GM23338 (cell line): ENCODE measurements around the gene MAPK8. TPM values are rescaled to one million over a fixed set of nuclear protein-coding genes. Genes with fewer than 3 reads are reported as not detected.

Source experiments
- ATAC-seq: fragments of 200-7000 bp; cut with Tn5 transposase; 3 replicates; pipeline ENCODE4 v1.9.1; 2020
- DNase-seq: peaks from one replicate; pipeline ENCODE4 v3.0.0-alpha.2; 2015; ENCODE audit warnings: low spot score
- H2AFZ ChIP-seq: fragments of 200-600 bp; sonication (generic); 2 replicates; pipeline ENCODE4 v1.8.0; 2016; ENCODE audit warnings: antibody characterized with exemption, mild to moderate bottlenecking, moderate library complexity
- H3F3A ChIP-seq: fragments of 200-600 bp; sonication (generic); replicated peaks from 2 replicates; pipeline ENCODE4 v1.8.0; 2017; ENCODE audit warnings: antibody characterized with exemption, mixed run types, low read depth
- H3K27ac ChIP-seq: fragments of 200-600 bp; sonication (generic); 2 replicates; pipeline ENCODE4 v1.6.1; 2016; ENCODE audit warnings: low read depth
- H3K27me3 ChIP-seq: fragments of 200-600 bp; sonication (generic); 2 replicates; pipeline ENCODE4 v1.8.0; 2016; ENCODE audit warnings: mild to moderate bottlenecking, mixed run types, moderate library complexity; ENCODE audit not compliant: insufficient read depth
- H3K36me3 ChIP-seq: fragments of 200-600 bp; sonication (generic); 2 replicates; pipeline ENCODE4 v1.8.0; 2016; ENCODE audit warnings: mild to moderate bottlenecking; ENCODE audit not compliant: insufficient read depth
- H3K4me1 ChIP-seq: fragments of 200-600 bp; sonication (generic); 2 replicates; pipeline ENCODE4 v1.8.0; 2016; ENCODE audit warnings: mild to moderate bottlenecking, moderate library complexity; ENCODE audit not compliant: insufficient read depth
- H3K4me2 ChIP-seq: fragments of 200-600 bp; sonication (generic); 2 replicates; pipeline ENCODE4 v1.7.1; 2017; ENCODE audit warnings: mixed run types
- H3K4me3 ChIP-seq: fragments of 200-600 bp; sonication (generic); 2 replicates; pipeline ENCODE4 v1.6.1; 2016; ENCODE audit warnings: mixed run types
- H3K79me2 ChIP-seq: fragments of 200-600 bp; sonication (generic); replicated peaks from 2 replicates; pipeline ENCODE4 v1.8.0; 2017; ENCODE audit warnings: mild to moderate bottlenecking; ENCODE audit not compliant: insufficient read depth
- H3K9me2 ChIP-seq: fragments of 200-600 bp; sonication (generic); 2 replicates; pipeline ENCODE4 v1.8.0; 2017; ENCODE audit not compliant: insufficient read depth
- H4K20me1 ChIP-seq: fragments of 200-600 bp; sonication (generic); replicated peaks from 2 replicates; pipeline ENCODE4 v1.8.0; 2017; ENCODE audit warnings: mild to moderate bottlenecking; ENCODE audit not compliant: insufficient read depth
- H3K27ac Mint-ChIP-seq: 2 replicates; pipeline ENCODE4 v1.8.0; 2020; ENCODE audit warnings: inconsistent platforms, mild to moderate bottlenecking, moderate library complexity, mixed read lengths
- H3K27me3 Mint-ChIP-seq: 3 replicates; pipeline ENCODE4 v1.8.0; 2022; ENCODE audit warnings: low read depth, mild to moderate bottlenecking, moderate library complexity, mixed read lengths, inconsistent platforms; ENCODE audit not compliant: insufficient read depth, poor library complexity
- H3K36me3 Mint-ChIP-seq: 3 replicates; pipeline ENCODE4 v1.8.0; 2021; ENCODE audit warnings: low read depth, mild to moderate bottlenecking, inconsistent platforms, moderate library complexity, mixed read lengths
- H3K4me1 Mint-ChIP-seq: 3 replicates; pipeline ENCODE4 v1.8.0; 2020; ENCODE audit warnings: mild to moderate bottlenecking, inconsistent platforms, mixed read lengths
- H3K4me3 Mint-ChIP-seq: 3 replicates; pipeline ENCODE4 v1.8.0; 2021; ENCODE audit warnings: moderate library complexity, mild to moderate bottlenecking, inconsistent platforms, mixed read lengths
- H3K9me3 Mint-ChIP-seq: 3 replicates; pipeline ENCODE4 v1.8.0; 2020; ENCODE audit warnings: moderate library complexity, mild to moderate bottlenecking, inconsistent platforms, mixed read lengths
- EZH2 ChIP-seq: fragments of 200-600 bp; sonication (generic); IDR thresholded peaks from one replicate; pipeline ENCODE4 v1.8.0; 2017; ENCODE audit warnings: antibody characterized with exemption, mild to moderate bottlenecking, low read depth; ENCODE audit not compliant: unreplicated experiment
- EZH2phosphoT487 ChIP-seq: fragments of 200-600 bp; sonication (generic); IDR thresholded peaks from one replicate; pipeline ENCODE4 v1.8.1; 2018; ENCODE audit warnings: antibody characterized with exemption; ENCODE audit not compliant: unreplicated experiment
- NANOG ChIP-seq: IDR thresholded peaks from 2 replicates; pipeline ENCODE4 v1.6.1; 2016; ENCODE audit warnings: antibody characterized with exemption, borderline replicate concordance
- POLR2AphosphoS5 ChIP-seq: IDR thresholded peaks from 2 replicates; pipeline ENCODE4 v1.6.1; 2016; ENCODE audit warnings: antibody characterized with exemption, low read depth
- STAT1 ChIP-seq: IDR thresholded peaks from one replicate; pipeline ENCODE4 v1.6.1; 2016; ENCODE audit warnings: antibody characterized with exemption; ENCODE audit not compliant: unreplicated experiment
- ZNF114 ChIP-seq: fragments of 250-450 bp; sonication (Bioruptor Pico); IDR thresholded peaks from 2 replicates; pipeline ENCODE4 v1.5.0; 2020; ENCODE audit warnings: mild to moderate bottlenecking, moderate library complexity
- ZNF331 ChIP-seq: fragments of 250-450 bp; sonication (Bioruptor Pico); IDR thresholded peaks from 2 replicates; pipeline ENCODE4 v1.5.0; 2020; ENCODE audit warnings: low read depth, mild to moderate bottlenecking, moderate library complexity
- polyA plus RNA-seq: library from polyadenylated mRNA; unstranded; fragments of >200 nt; fragmentation: Nextera tagmentation; extraction: Ambion mirVana; gene quantifications from 2 replicates; pipeline ENCODE4 v1.2.1, GENCODE V29; 2016
- total RNA-seq: library from RNA; depleted of rRNA; stranded (reverse); fragments of >200 nt; shearing (Covaris generic); gene quantifications from 2 replicates; pipeline ENCODE4 v1.2.3, GENCODE V29; 2014
- TF ChIP-seq, protein P1 (sequence below): IDR thresholded peaks from 2 replicates; pipeline ENCODE4 v1.6.1; 2016; ENCODE audit warnings: antibody characterized with exemption
- TF ChIP-seq, protein P2 (sequence below): fragments of 250-450 bp; sonication (Bioruptor Pico); IDR thresholded peaks from 2 replicates; pipeline ENCODE4 v1.5.0; 2020; ENCODE audit warnings: mild to moderate bottlenecking, moderate library complexity
- TF ChIP-seq, protein P3 (sequence below): IDR thresholded peaks from one replicate; pipeline ENCODE4 v1.6.1; 2018; ENCODE audit warnings: antibody characterized with exemption; ENCODE audit not compliant: unreplicated experiment

MAPK8 gene
- total and polyA plus RNA-seq, 2 experiments from 2014 or later, result 52.4 to 73.6 TPM

DNA sequence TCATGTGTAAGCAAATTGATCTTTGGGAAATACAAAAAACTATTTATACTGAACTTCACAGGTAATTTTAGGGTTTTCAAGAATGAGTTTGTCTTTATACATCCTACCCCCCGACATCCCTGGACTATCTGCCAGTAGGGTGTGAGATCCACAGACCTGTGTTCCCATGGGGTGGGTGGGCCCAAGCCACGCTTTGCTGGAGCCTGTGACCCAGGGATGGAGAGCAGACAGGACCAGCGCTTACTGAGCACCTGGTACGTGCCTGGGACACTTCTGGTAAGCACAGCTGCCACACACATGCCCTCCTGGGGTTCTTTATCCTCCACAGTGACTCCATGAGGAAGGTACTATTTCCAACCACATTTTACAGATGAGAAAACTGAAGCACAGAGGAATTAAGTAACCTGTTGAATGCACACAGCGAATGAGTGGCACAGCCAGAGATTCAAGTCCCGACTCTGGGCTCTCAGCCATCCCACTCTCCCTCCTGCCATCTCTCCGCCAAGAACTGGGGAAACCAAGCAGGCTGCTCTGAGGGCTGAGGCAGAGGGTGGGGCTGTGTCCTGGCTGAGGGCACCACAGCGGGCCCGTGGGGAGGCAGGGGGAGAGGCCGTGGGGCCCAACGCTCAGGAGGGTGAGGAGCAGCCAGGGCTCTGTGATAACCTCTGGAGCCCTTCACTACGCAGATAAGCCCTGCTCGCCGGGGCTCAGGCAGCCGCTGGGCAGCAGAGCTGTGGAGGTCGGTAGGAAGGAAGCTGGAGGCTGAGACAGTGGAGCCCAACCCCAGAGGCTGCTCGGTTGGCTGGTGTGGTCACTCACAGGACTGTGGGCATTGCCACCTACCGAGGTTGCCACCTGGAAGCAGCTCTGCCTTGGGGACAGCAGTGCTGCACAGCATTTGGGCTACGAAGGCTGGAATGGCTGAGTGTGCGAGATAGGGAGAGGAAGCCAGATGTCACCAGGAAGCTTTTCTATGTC is 174.2 kb downstream of the MAPK8 start:
- no peaks in the 10 kb centered on the region for H3K27me3 ChIP-seq
- H3K36me3 Mint-ChIP-seq, result 0 out of 3 replicates have a peak, but pooled peaks cover 2% of the 10 kb centered on the region
- no peak overlapping the region for H3K27ac ChIP-seq
- H3F3A ChIP-seq, result no peaks in the 10 kb centered on the region
- H3K4me2 ChIP-seq, result no peak overlapping the region
- no peak for TF ChIP-seq POLR2AphosphoS5
- no peak for TF ChIP-seq ZNF114 (CRISPR knock-in tag)
- H3K4me1 Mint-ChIP-seq, result peaks cover 41% of the 10 kb centered on the region
- no peaks in the 10 kb centered on the region for H4K20me1 ChIP-seq
- peaks cover 34% of the 10 kb centered on the region for H3K4me1 ChIP-seq
- peak; percentile 52 for ATAC-seq
- no peak overlapping the region for H3K27ac Mint-ChIP-seq
- H3K9me2 ChIP-seq, result no peaks in the 10 kb centered on the region
- H3K36me3 ChIP-seq, result no peaks in the 10 kb centered on the region
- no peak overlapping the region for H3K4me3 Mint-ChIP-seq
- peaks cover 9% of the 10 kb centered on the region for H3K27me3 Mint-ChIP-seq
- H3K4me3 ChIP-seq, result no peak overlapping the region
- no peaks in the 10 kb centered on the region for H3K9me3 Mint-ChIP-seq
- DNase-seq, result no peak
- no peak overlapping the region for H2AFZ ChIP-seq
- no peaks in the 10 kb centered on the region for H3K79me2 ChIP-seq

DNA sequence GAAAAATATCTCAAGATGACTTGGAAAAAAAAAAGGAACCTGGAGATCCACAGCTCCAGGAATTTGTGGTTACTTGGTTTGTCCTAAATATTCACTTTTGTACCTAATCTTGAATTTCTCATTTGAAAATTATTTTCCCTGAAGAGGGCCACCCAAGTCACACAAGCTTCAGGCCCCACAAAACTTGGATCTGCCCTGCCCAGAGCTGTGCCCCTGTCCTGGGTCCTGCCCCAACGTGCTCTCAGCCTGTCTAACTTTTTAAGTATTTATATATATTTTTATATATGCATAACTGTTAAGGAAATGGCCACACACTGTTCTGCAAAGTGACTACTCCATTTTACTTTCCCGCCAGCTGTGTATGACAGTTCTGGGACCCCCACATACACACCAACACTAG is 174.9 kb downstream of the MAPK8 start:
- Histone ChIP-seq H3K27ac (no peak overlapping the region), H3K36me3 (no peaks in the 10 kb centered on the region), H3K4me1 (peaks cover 32% of the 10 kb centered on the region), H3K27me3 (no peaks in the 10 kb centered on the region), H4K20me1 (no peaks in the 10 kb centered on the region), H3F3A (no peaks in the 10 kb centered on the region), H3K9me2 (no peaks in the 10 kb centered on the region), H2AFZ (no peak overlapping the region), H3K79me2 (no peaks in the 10 kb centered on the region), H3K4me2 (no peak overlapping the region), H3K4me3 (no peak overlapping the region)
- H3K4me1 Mint-ChIP-seq, result peaks cover 36% of the 10 kb centered on the region
- ATAC-seq (no peak), DNase-seq (no peak)
- peaks cover 8% of the 10 kb centered on the region for H3K27me3 Mint-ChIP-seq
- H3K9me3 Mint-ChIP-seq, result no peaks in the 10 kb centered on the region
- H3K4me3 Mint-ChIP-seq, result no peak overlapping the region
- H3K36me3 Mint-ChIP-seq, result no peaks in the 10 kb centered on the region
- no peak overlapping the region for H3K27ac Mint-ChIP-seq
- TF ChIP-seq, protein P1, sequence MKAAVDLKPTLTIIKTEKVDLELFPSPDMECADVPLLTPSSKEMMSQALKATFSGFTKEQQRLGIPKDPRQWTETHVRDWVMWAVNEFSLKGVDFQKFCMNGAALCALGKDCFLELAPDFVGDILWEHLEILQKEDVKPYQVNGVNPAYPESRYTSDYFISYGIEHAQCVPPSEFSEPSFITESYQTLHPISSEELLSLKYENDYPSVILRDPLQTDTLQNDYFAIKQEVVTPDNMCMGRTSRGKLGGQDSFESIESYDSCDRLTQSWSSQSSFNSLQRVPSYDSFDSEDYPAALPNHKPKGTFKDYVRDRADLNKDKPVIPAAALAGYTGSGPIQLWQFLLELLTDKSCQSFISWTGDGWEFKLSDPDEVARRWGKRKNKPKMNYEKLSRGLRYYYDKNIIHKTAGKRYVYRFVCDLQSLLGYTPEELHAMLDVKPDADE, result no peak
- TF ChIP-seq STAT1, result no peak
- TF ChIP-seq, protein P2, sequence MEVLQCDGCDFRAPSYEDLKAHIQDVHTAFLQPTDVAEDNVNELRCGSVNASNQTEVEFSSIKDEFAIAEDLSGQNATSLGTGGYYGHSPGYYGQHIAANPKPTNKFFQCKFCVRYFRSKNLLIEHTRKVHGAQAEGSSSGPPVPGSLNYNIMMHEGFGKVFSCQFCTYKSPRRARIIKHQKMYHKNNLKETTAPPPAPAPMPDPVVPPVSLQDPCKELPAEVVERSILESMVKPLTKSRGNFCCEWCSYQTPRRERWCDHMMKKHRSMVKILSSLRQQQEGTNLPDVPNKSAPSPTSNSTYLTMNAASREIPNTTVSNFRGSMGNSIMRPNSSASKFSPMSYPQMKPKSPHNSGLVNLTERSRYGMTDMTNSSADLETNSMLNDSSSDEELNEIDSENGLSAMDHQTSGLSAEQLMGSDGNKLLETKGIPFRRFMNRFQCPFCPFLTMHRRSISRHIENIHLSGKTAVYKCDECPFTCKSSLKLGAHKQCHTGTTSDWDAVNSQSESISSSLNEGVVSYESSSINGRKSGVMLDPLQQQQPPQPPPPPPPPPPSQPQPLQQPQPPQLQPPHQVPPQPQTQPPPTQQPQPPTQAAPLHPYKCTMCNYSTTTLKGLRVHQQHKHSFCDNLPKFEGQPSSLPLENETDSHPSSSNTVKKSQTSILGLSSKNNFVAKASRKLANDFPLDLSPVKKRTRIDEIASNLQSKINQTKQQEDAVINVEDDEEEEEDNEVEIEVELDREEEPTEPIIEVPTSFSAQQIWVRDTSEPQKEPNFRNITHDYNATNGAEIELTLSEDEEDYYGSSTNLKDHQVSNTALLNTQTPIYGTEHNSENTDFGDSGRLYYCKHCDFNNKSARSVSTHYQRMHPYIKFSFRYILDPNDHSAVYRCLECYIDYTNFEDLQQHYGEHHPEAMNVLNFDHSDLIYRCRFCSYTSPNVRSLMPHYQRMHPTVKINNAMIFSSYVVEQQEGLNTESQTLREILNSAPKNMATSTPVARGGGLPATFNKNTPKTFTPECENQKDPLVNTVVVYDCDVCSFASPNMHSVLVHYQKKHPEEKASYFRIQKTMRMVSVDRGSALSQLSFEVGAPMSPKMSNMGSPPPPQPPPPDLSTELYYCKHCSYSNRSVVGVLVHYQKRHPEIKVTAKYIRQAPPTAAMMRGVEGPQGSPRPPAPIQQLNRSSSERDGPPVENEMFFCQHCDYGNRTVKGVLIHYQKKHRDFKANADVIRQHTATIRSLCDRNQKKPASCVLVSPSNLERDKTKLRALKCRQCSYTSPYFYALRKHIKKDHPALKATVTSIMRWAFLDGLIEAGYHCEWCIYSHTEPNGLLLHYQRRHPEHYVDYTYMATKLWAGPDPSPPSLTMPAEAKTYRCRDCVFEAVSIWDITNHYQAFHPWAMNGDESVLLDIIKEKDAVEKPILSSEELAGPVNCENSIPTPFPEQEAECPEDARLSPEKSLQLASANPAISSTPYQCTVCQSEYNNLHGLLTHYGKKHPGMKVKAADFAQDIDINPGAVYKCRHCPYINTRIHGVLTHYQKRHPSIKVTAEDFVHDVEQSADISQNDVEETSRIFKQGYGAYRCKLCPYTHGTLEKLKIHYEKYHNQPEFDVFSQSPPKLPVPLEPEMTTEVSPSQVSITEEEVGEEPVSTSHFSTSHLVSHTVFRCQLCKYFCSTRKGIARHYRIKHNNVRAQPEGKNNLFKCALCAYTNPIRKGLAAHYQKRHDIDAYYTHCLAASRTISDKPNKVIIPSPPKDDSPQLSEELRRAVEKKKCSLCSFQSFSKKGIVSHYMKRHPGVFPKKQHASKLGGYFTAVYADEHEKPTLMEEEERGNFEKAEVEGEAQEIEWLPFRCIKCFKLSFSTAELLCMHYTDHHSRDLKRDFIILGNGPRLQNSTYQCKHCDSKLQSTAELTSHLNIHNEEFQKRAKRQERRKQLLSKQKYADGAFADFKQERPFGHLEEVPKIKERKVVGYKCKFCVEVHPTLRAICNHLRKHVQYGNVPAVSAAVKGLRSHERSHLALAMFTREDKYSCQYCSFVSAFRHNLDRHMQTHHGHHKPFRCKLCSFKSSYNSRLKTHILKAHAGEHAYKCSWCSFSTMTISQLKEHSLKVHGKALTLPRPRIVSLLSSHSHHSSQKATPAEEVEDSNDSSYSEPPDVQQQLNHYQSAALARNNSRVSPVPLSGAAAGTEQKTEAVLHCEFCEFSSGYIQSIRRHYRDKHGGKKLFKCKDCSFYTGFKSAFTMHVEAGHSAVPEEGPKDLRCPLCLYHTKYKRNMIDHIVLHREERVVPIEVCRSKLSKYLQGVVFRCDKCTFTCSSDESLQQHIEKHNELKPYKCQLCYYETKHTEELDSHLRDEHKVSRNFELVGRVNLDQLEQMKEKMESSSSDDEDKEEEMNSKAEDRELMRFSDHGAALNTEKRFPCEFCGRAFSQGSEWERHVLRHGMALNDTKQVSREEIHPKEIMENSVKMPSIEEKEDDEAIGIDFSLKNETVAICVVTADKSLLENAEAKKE (CRISPR knock-in tag), result no peak
- TF ChIP-seq POLR2AphosphoS5, result no peak
- TF ChIP-seq ZNF331 (CRISPR knock-in tag), result no peak
- TF ChIP-seq, protein P3, sequence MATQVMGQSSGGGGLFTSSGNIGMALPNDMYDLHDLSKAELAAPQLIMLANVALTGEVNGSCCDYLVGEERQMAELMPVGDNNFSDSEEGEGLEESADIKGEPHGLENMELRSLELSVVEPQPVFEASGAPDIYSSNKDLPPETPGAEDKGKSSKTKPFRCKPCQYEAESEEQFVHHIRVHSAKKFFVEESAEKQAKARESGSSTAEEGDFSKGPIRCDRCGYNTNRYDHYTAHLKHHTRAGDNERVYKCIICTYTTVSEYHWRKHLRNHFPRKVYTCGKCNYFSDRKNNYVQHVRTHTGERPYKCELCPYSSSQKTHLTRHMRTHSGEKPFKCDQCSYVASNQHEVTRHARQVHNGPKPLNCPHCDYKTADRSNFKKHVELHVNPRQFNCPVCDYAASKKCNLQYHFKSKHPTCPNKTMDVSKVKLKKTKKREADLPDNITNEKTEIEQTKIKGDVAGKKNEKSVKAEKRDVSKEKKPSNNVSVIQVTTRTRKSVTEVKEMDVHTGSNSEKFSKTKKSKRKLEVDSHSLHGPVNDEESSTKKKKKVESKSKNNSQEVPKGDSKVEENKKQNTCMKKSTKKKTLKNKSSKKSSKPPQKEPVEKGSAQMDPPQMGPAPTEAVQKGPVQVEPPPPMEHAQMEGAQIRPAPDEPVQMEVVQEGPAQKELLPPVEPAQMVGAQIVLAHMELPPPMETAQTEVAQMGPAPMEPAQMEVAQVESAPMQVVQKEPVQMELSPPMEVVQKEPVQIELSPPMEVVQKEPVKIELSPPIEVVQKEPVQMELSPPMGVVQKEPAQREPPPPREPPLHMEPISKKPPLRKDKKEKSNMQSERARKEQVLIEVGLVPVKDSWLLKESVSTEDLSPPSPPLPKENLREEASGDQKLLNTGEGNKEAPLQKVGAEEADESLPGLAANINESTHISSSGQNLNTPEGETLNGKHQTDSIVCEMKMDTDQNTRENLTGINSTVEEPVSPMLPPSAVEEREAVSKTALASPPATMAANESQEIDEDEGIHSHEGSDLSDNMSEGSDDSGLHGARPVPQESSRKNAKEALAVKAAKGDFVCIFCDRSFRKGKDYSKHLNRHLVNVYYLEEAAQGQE, result no peak
- TF ChIP-seq ZNF114 (CRISPR knock-in tag), result no peak
- no peak for TF ChIP-seq EZH2
- TF ChIP-seq NANOG, result no peak
- no peak for TF ChIP-seq EZH2phosphoT487
